NCI-H2171 treated with DMSO at 0.1 percent for 48 hours (cell line): Measurements from ENCODE around the gene TK1.
A peak's percentile ranks its signal among the peaks of the same experiment; 100 is the strongest.
"Not testable (repeated sequence)": the region's sequence is repeated elsewhere in the genome, so short reads cannot be mapped to it uniquely, and the experiment has no call there.

ENCODE experiments used
- DNase-seq: peaks from one replicate; lab custom pipeline; 2025; lab: John Stamatoyannopoulos, UW

TK1 gene

GRCh38 chr17:78176548-78177025 lies 10.3 kb downstream of the TK1 start:
- no peak for DNase-seq

GRCh38 chr17:78175643-78175981 lies 11.2 kb downstream of the TK1 start:
- DNase-seq, result no peak

GRCh38 chr17:78174870-78175642 lies 11.8 kb downstream of the TK1 start:
- DNase-seq, result peak; percentile 59

- DNase-seq, result no peak
Observed at GRCh38 chr17:78174346-78174869, 12.4 kb downstream of the TK1 start.

- no peak for DNase-seq
Observed at GRCh38 chr17:78173097-78173715, 13.6 kb downstream of the TK1 start.

GRCh38 chr17:78172249-78173051 lies 14.4 kb downstream of the TK1 start:
- DNase-seq, result no peak

GRCh38 chr17:78171591-78172248 lies 15.1 kb downstream of the TK1 start:
- DNase-seq, result not testable (repeated sequence)

- no peak for DNase-seq
Observed at GRCh38 chr17:78170692-78171590, 15.9 kb downstream of the TK1 start.

GRCh38 chr17:78168903-78169793 lies 17.7 kb downstream of the TK1 start:
- peak; percentile 33 for DNase-seq

- DNase-seq, result peak; percentile 75
Observed at GRCh38 chr17:78168242-78168902, 18.5 kb downstream of the TK1 start, which contains the start of gene SYNGR2. SYNGR2 (plus strand) TSS chr17:78168581; CDS start chr17:78168617, 36 bp downstream.

GRCh38 chr17:78166416-78166815 lies 20.4 kb downstream of the TK1 start:
- peak; percentile 82 for DNase-seq

GRCh38 chr17:78164748-78165607 lies 21.9 kb downstream of the TK1 start:
- DNase-seq, result no peak

GRCh38 chr17:78163881-78164747 lies 22.7 kb downstream of the TK1 start:
- no peak for DNase-seq

- no peak for DNase-seq
Observed at GRCh38 chr17:78159575-78160158, 27.2 kb downstream of the TK1 start.

GRCh38 chr17:78154903-78155811 lies 31.7 kb downstream of the TK1 start:
- DNase-seq, result no peak

- no peak for DNase-seq
Observed at GRCh38 chr17:78151514-78152008, 35.3 kb downstream of the TK1 start.
